ENCODE results near the gene MAGI2. TPM values are rescaled to one million over a fixed set of nuclear protein-coding genes. Genes with fewer than 3 reads are reported as not detected.

MAGI2 gene
- total RNA-seq, 1 donor from 2014 or later: 64.2 TPM

DNA sequence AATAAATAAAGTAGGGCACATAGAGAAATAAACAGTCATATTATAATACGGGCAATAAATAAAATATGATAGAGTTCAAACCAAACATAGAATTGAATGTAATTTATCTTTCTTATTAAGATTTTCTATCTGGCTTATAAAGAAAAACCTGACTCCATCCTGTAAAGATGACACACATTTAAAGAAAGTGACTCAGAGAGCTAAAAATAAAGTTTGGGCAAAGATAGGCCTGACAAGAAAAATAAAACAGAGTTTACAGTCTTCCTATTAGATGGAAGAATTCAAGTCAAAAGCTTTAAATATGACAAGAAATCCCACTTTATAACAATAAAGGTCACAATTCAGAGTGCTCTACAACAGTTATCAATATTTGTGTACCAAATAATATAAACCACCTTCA, 1074.3 kb downstream of the MAGI2 start:
- Mint-ChIP-seq H3K9me3 (ENCODE audit: unreplicated experiment) (no peaks in the 10 kb centered on the region), H3K4me1 (ENCODE audit: low read depth, unreplicated experiment) (no peaks in the 10 kb centered on the region), H3K4me3 (ENCODE audit: unreplicated experiment) (no peak overlapping the region), H3K27ac (ENCODE audit: unreplicated experiment) (no peak overlapping the region), H3K27me3 (ENCODE audit: unreplicated experiment) (no peaks in the 10 kb centered on the region), H3K36me3 (ENCODE audit: unreplicated experiment) (no peaks in the 10 kb centered on the region)
- TF ChIP-seq, protein P1, sequence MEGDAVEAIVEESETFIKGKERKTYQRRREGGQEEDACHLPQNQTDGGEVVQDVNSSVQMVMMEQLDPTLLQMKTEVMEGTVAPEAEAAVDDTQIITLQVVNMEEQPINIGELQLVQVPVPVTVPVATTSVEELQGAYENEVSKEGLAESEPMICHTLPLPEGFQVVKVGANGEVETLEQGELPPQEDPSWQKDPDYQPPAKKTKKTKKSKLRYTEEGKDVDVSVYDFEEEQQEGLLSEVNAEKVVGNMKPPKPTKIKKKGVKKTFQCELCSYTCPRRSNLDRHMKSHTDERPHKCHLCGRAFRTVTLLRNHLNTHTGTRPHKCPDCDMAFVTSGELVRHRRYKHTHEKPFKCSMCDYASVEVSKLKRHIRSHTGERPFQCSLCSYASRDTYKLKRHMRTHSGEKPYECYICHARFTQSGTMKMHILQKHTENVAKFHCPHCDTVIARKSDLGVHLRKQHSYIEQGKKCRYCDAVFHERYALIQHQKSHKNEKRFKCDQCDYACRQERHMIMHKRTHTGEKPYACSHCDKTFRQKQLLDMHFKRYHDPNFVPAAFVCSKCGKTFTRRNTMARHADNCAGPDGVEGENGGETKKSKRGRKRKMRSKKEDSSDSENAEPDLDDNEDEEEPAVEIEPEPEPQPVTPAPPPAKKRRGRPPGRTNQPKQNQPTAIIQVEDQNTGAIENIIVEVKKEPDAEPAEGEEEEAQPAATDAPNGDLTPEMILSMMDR (IDR thresholded peaks at IDR 0.05; ENCODE audit: partially characterized antibody, unreplicated experiment): no peak
- DNase-seq: no peak

DNA sequence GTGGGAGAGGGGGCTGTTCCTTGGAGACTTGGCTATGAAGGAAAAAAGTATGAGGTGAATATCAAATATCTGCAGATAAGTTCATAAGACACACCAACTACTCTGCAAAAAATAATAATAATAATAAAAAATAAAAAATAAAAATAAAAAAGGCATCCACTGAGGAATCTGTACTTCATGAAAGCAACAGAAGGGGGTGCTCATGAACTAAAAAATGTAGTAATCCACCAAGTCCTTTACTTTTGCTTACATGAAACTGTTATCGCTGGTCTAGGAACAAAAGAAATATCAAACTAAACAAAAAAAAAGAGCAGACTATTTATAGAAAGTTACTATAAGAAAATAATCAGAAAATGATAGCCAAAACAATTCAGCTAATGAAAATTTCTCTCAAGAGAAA, 1075.9 kb downstream of the MAGI2 start:
- TF ChIP-seq, protein P1 (IDR thresholded peaks at IDR 0.05; ENCODE audit: partially characterized antibody, unreplicated experiment): peak; percentile 34
- Mint-ChIP-seq H3K9me3 (ENCODE audit: unreplicated experiment) (no peaks in the 10 kb centered on the region), H3K36me3 (ENCODE audit: unreplicated experiment) (no peaks in the 10 kb centered on the region), H3K27ac (ENCODE audit: unreplicated experiment) (no peak overlapping the region), H3K27me3 (ENCODE audit: unreplicated experiment) (peaks cover 3% of the 10 kb centered on the region), H3K4me1 (ENCODE audit: low read depth, unreplicated experiment) (no peaks in the 10 kb centered on the region), H3K4me3 (ENCODE audit: unreplicated experiment) (no peak overlapping the region)
- DNase-seq: no peak

DNA sequence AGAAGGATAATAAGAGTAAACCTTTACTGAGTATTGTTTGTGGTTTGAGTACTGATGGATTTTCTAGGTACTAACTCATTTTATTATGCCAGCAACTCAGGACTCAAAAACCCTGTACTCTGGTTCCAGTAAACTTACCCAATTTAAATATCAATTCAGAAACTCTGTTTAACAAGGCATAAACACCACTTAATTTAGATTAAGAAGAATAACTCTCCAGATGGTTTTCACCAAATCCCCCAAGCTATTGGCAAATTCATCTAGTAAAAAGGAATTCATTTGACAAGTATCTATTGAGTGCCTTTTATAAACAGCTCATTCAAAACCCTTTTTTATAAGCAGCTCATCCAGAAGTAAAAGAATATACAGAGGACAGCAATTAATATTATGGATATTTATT, 1082.5 kb downstream of the MAGI2 start:
- Mint-ChIP-seq H3K4me1 (ENCODE audit: low read depth, unreplicated experiment) (no peaks in the 10 kb centered on the region), H3K27me3 (ENCODE audit: unreplicated experiment) (peaks cover 5% of the 10 kb centered on the region), H3K4me3 (ENCODE audit: unreplicated experiment) (no peak overlapping the region), H3K36me3 (ENCODE audit: unreplicated experiment) (no peaks in the 10 kb centered on the region), H3K27ac (ENCODE audit: unreplicated experiment) (no peak overlapping the region), H3K9me3 (ENCODE audit: unreplicated experiment) (no peaks in the 10 kb centered on the region)
- TF ChIP-seq, protein P1 (IDR thresholded peaks at IDR 0.05; ENCODE audit: partially characterized antibody, unreplicated experiment): no peak
- DNase-seq: no peak

DNA sequence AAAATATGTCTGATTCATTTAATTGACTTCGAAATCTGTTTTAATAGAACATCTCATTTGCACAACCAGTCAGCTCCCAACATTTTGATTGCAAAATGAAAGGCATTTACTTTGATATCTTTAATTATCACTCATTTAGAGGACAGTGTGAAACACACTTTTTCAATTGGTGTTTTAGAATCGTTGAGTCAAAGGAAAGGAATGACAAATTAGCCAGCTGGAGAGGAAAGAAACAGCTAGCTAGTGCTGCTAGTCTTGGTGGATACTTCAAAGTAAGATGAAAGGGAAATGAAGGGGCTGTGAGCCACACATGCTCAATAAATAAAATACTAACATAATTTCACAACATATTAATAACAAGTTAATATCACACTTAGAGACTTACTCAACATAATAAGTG, 1084.7 kb downstream of the MAGI2 start:
- H3K27ac Mint-ChIP-seq (ENCODE audit: unreplicated experiment): no peak overlapping the region
- TF ChIP-seq, protein P1 (IDR thresholded peaks at IDR 0.05; ENCODE audit: partially characterized antibody, unreplicated experiment): no peak
- peaks cover 5% of the 10 kb centered on the region for H3K27me3 Mint-ChIP-seq (ENCODE audit: unreplicated experiment)
- no peaks in the 10 kb centered on the region for H3K36me3 Mint-ChIP-seq (ENCODE audit: unreplicated experiment)
- no peaks in the 10 kb centered on the region for H3K9me3 Mint-ChIP-seq (ENCODE audit: unreplicated experiment)
- H3K4me3 Mint-ChIP-seq (ENCODE audit: unreplicated experiment): no peak overlapping the region
- no peak for DNase-seq
- H3K4me1 Mint-ChIP-seq (ENCODE audit: low read depth, unreplicated experiment): no peaks in the 10 kb centered on the region

DNA sequence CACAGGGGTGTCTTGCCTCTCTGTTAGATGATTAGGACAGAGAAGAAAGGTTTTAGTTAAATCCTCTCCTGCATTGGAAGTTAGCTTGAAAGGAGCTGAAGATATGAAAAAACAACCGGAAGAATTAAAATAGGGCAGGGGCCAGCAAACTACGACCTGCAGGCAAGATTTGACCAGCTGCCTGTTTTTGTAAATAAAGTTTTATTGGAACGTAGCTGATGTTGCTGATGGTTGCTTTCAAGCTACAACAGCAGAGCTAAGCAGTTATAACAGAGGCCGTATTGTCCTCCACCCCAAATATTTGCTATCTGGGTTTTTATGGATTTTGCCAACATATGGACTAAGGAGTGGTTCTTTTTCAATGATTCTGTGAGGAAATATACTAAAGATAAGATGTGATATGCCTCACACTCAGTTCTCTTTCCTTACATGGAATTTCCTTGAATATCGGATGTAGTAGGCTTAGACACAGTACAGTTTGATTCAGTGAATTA, 1086.1 kb downstream of the MAGI2 start:
- Mint-ChIP-seq H3K27me3 (ENCODE audit: unreplicated experiment) (peaks cover 1% of the 10 kb centered on the region), H3K36me3 (ENCODE audit: unreplicated experiment) (no peaks in the 10 kb centered on the region), H3K27ac (ENCODE audit: unreplicated experiment) (no peak overlapping the region), H3K4me1 (ENCODE audit: low read depth, unreplicated experiment) (no peaks in the 10 kb centered on the region), H3K4me3 (ENCODE audit: unreplicated experiment) (no peak overlapping the region), H3K9me3 (ENCODE audit: unreplicated experiment) (no peaks in the 10 kb centered on the region)
- TF ChIP-seq, protein P1 (IDR thresholded peaks at IDR 0.05; ENCODE audit: partially characterized antibody, unreplicated experiment): no peak
- DNase-seq: no peak

Data from glutamatergic neuron (in vitro differentiated cells).